Thymus (tissue), 11 donors: ENCODE results near the gene KRT9. TPM values are rescaled to one million over a fixed set of nuclear protein-coding genes. Genes with fewer than 3 reads are reported as not detected.

ENCODE experiments used
- DNase-seq, 9 donors: peaks; one replicate each; pipeline ENCODE4 v3.0.0-alpha.2; 2013; ENCODE audit warnings: low spot score in 9 of 9, low read depth in 6 of 9, missing footprints in 1 of 9
- H3K27ac ChIP-seq, 2 donors: one replicate each; pipeline ENCODE4 v1.5.1; 2013; ENCODE audit warnings: control low read depth in 1 of 2, low read depth in 1 of 2, low read length in 1 of 2, mild to moderate bottlenecking in 1 of 2, moderate library complexity in 1 of 2
- H3K27me3 ChIP-seq, 2 donors: one replicate each; pipeline ENCODE4 v1.5.1; 2013; ENCODE audit warnings: low read length in 1 of 2; ENCODE audit not compliant: control insufficient read depth in 2 of 2, insufficient read depth in 1 of 2
- H3K36me3 ChIP-seq, 2 donors: one replicate each; pipeline ENCODE4 v1.5.1; 2013; ENCODE audit warnings: low read length in 1 of 2, mild to moderate bottlenecking in 1 of 2, moderate library complexity in 1 of 2; ENCODE audit not compliant: control insufficient read depth in 2 of 2, insufficient read depth in 2 of 2
- H3K4me1 ChIP-seq, 2 donors: one replicate each; pipeline ENCODE4 v1.5.1; 2013; ENCODE audit warnings: low read length in 2 of 2; ENCODE audit not compliant: control insufficient read depth in 2 of 2, insufficient read depth in 2 of 2
- H3K4me3 ChIP-seq, 2 donors: one replicate each; pipeline ENCODE4 v1.5.1; 2013; ENCODE audit warnings: low read length in 2 of 2, control low read depth in 1 of 2, mild to moderate bottlenecking in 1 of 2
- H3K9me3 ChIP-seq, 2 donors: one replicate each; pipeline ENCODE4 v1.5.1; 2013; ENCODE audit warnings: low read length in 1 of 2, mild to moderate bottlenecking in 1 of 2; ENCODE audit not compliant: control insufficient read depth in 2 of 2, insufficient read depth in 1 of 2
- WGBS: extraction: QIAGEN DNeasy Blood & Tissue Kit; methylation state at CpG from one replicate; pipeline ENCODE4 v1.1.7; 2013; 5-methylcytosine and 5-hydroxymethylcytosine counted together
- polyA plus RNA-seq: library from polyadenylated mRNA; stranded (reverse); fragments of 200-250 nt; gene quantifications from one replicate; pipeline ENCODE4 v1.2.3, GENCODE V29; 2013
- total RNA-seq: library from RNA; stranded (reverse); fragments of 120-200 nt; gene quantifications from one replicate; pipeline ENCODE4 v1.2.4, GENCODE V29; 2013
- donor health status: healthy.

KRT9 gene
- total and polyA plus RNA-seq, 2 donors, result 1.7 to 60.7 TPM

GRCh38 chr17:41535764-41536481 is 35.9 kb downstream of the KRT9 start:
- Histone ChIP-seq H3K4me3 (no peak overlapping the region), H3K27me3 (peaks cover 4 to 20% of the 10 kb centered on the region in 2 donors), H3K36me3 (no peaks in the 10 kb centered on the region), H3K27ac (no peak overlapping the region), H3K9me3 (no peaks in the 10 kb centered on the region), H3K4me1 (no peaks in the 10 kb centered on the region)
- DNase-seq, result no peak
- WGBS, result 73% methylated on average over 15 of the region's 15 CpGs

- no peak overlapping the region for H3K4me3 ChIP-seq
- DNase-seq, result no peak
- 79% methylated on average over 7 of the region's 7 CpGs for WGBS
Measured at GRCh38 chr17:41534899-41535546, 36.8 kb downstream of the KRT9 start.

GRCh38 chr17:41533613-41534012 is 38.2 kb downstream of the KRT9 start:
- DNase-seq, result no peak
- Histone ChIP-seq H3K4me1 (no peaks in the 10 kb centered on the region), H3K36me3 (no peaks in the 10 kb centered on the region), H3K27ac (no peak overlapping the region), H3K27me3 (peaks cover 17 to 43% of the 10 kb centered on the region in 2 donors), H3K4me3 (no peak overlapping the region), H3K9me3 (no peaks in the 10 kb centered on the region)
- 91% methylated on average over 7 of the region's 7 CpGs for WGBS

More at GRCh38 chr17:41534899-41535546, 36.8 kb downstream of the KRT9 start:
- peaks cover 8 to 29% of the 10 kb centered on the region in 2 donors for H3K27me3 ChIP-seq
- H3K36me3 ChIP-seq, result no peaks in the 10 kb centered on the region
- no peaks in the 10 kb centered on the region for H3K4me1 ChIP-seq
- no peak overlapping the region for H3K27ac ChIP-seq
- H3K9me3 ChIP-seq, result no peaks in the 10 kb centered on the region

GRCh38 chr17:41532947-41533570 is 38.8 kb downstream of the KRT9 start:
- H3K27me3 ChIP-seq, result peaks cover 23 to 48% of the 10 kb centered on the region in 2 donors
- H3K4me3 ChIP-seq, result no peak overlapping the region
- H3K9me3 ChIP-seq, result no peaks in the 10 kb centered on the region
- no peak overlapping the region for H3K27ac ChIP-seq
- H3K4me1 ChIP-seq, result no peaks in the 10 kb centered on the region
- no peaks in the 10 kb centered on the region for H3K36me3 ChIP-seq
- DNase-seq, result no peak
- WGBS, result 91% methylated on average over 9 of the region's 9 CpGs

GRCh38 chr17:41531993-41532392 is 39.9 kb downstream of the KRT9 start:
- WGBS, result 54% methylated on average over 1 of the region's 1 CpG
- no peak for DNase-seq
- Histone ChIP-seq H3K4me1 (no peaks in the 10 kb centered on the region), H3K27me3 (peaks cover 33 to 59% of the 10 kb centered on the region in 2 donors), H3K36me3 (no peaks in the 10 kb centered on the region), H3K9me3 (peaks cover 0 to 3% of the 10 kb centered on the region in 2 donors), H3K4me3 (no peak overlapping the region), H3K27ac (no peak overlapping the region)

- H3K27ac ChIP-seq, result no peak overlapping the region
- H3K36me3 ChIP-seq, result no peaks in the 10 kb centered on the region
- H3K9me3 ChIP-seq, result peaks cover 0 to 3% of the 10 kb centered on the region in 2 donors
- H3K4me1 ChIP-seq, result no peaks in the 10 kb centered on the region
- peaks cover 42 to 70% of the 10 kb centered on the region in 2 donors for H3K27me3 ChIP-seq
- WGBS, result 91% methylated on average over 8 of the region's 8 CpGs
- no peak for DNase-seq
- H3K4me3 ChIP-seq, result no peak overlapping the region
Measured at GRCh38 chr17:41530062-41531048, 41.5 kb downstream of the KRT9 start.

GRCh38 chr17:41529491-41529915 is 42.4 kb downstream of the KRT9 start:
- WGBS, result 65% methylated on average over 5 of the region's 5 CpGs
- no peaks in the 10 kb centered on the region for H3K36me3 ChIP-seq
- no peak for DNase-seq
- H3K4me3 ChIP-seq, result no peak overlapping the region
- H3K4me1 ChIP-seq, result no peaks in the 10 kb centered on the region
- H3K9me3 ChIP-seq, result peaks cover 0 to 3% of the 10 kb centered on the region in 2 donors
- H3K27me3 ChIP-seq, result peaks cover 42 to 73% of the 10 kb centered on the region in 2 donors
- H3K27ac ChIP-seq, result no peak overlapping the region

- DNase-seq, result no peak
- H3K36me3 ChIP-seq, result no peaks in the 10 kb centered on the region
- H3K27me3 ChIP-seq, result peaks cover 42 to 79% of the 10 kb centered on the region in 2 donors
- H3K27ac ChIP-seq, result no peak overlapping the region
- peaks cover 0 to 3% of the 10 kb centered on the region in 2 donors for H3K9me3 ChIP-seq
- no peaks in the 10 kb centered on the region for H3K4me1 ChIP-seq
- H3K4me3 ChIP-seq, result no peak overlapping the region
- 41% methylated on average over 10 of the region's 10 CpGs for WGBS
Measured at GRCh38 chr17:41528959-41529353, 42.9 kb downstream of the KRT9 start.
